GM19468 (cell line): ENCODE data around the gene TAF4B.
"Not testable (repeated sequence)": the region's sequence is repeated elsewhere in the genome, so short reads cannot be mapped to it uniquely, and the experiment has no call there.

Experiments used
- ATAC-seq: cut with Tn5 transposase; IDR thresholded peaks from one replicate; pipeline ENCODE4 v1.9.1; 2021; ENCODE audit warnings: mild to moderate bottlenecking, moderate library complexity, moderate number of reproducible peaks; ENCODE audit not compliant: unreplicated experiment; ENCODE audit errors: extremely low read depth

TAF4B gene

GRCh38 chr18:26298107-26298506, 71.9 kb downstream of the TAF4B start:
- ATAC-seq: no peak

- no peak for ATAC-seq
Measured at GRCh38 chr18:26301681-26302080, 75.4 kb downstream of the TAF4B start.

DNA sequence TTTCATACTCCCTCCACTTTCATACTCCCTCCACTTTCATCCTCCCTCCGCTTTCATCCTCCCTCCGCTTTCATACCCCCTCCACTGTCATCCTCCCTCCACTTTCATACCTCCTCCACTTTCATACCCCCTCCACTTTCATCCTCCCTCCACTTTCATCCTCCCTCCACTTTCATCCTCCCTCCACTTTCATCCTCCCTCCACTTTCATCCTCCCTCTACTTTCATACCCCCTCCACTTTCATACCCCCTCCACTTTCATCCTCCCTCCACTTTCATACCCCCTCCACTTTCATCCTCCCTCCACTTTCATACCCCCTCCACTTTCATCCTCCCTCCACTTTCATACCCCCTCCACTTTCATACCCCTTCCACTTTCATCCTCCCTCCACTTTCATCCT, 77.0 kb downstream of the TAF4B start:
- ATAC-seq: not testable (repeated sequence)

DNA sequence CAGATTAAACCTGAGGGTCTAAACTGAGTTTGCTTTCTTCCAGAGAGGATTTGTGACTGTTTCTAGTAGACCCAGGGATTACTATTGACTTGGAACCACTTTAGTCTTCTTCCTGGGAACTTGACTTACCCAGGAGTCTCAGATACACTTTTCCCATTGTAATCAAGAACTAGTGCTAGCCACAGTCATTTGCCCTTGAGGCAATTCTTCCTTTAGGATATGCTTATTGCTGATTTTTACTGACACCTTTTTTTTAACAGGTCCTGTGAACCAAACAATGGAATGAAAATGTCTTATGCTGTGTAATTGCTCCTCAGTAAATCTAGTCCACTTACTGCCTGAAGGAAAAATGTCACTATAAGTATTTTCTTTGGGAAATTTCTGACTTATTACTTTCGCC, 78.3 kb downstream of the TAF4B start:
- ATAC-seq: no peak

- ATAC-seq: no peak
Measured at GRCh38 chr18:26307161-26307773, 81.0 kb downstream of the TAF4B start.

GRCh38 chr18:26309281-26309680, 83.0 kb downstream of the TAF4B start:
- no peak for ATAC-seq

DNA sequence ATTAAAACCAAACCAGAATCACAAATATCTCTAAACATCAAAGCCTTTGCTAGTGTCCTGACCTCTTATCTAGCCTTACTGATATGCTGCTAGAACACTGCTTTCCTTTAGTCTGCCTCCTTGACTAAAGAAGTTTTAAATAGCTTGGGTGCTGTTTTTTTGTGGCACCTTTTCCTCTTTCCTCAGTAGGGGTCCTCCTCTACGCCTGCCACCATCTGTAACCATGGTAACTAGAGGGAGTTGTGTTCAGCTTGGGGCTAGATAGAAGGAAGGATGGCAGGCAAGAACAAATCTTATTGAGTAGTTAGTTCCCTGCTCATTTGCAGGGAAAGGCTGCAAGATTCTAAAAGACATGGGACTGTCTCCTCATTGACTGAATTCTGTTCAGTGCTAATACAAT, 86.0 kb downstream of the TAF4B start:
- no peak for ATAC-seq

DNA sequence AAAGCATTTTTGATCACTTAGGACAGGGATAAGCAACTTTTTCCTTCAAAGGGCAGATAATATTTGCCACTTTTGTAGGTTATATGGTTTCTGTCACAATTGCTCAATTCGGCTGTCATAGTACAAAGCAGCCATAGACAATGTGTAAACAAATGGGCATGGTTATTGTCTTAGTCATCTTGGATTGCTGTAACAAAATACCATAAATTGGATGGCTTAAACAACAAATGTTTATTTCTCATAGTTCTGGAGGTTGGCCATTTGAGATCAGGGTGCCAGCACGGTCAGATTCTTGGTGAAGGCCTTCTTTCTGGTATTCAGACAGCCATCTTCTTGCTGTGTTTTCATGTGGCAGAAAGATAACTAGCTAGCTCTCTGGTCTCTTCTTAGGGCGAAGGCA, 91.2 kb downstream of the TAF4B start:
- ATAC-seq: no peak

DNA sequence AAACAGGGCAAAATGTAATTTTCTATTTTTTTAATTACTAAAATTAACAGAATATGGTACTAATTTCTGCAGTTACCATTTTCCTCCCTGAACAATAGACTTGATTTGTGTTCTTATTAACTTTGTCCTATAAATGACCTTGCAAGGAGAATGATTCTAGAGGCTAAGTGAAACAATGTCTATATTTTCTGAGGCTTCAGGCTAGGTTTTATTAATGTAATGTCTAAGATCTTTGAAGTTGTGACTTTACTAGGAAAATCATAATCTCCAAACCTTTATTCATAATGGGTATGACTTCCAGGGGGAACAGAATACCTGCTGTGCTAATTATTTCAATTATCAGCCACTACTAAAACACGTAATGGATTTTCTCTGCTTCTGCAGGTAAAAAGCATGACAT, 94.4 kb downstream of the TAF4B start:
- no peak for ATAC-seq

DNA sequence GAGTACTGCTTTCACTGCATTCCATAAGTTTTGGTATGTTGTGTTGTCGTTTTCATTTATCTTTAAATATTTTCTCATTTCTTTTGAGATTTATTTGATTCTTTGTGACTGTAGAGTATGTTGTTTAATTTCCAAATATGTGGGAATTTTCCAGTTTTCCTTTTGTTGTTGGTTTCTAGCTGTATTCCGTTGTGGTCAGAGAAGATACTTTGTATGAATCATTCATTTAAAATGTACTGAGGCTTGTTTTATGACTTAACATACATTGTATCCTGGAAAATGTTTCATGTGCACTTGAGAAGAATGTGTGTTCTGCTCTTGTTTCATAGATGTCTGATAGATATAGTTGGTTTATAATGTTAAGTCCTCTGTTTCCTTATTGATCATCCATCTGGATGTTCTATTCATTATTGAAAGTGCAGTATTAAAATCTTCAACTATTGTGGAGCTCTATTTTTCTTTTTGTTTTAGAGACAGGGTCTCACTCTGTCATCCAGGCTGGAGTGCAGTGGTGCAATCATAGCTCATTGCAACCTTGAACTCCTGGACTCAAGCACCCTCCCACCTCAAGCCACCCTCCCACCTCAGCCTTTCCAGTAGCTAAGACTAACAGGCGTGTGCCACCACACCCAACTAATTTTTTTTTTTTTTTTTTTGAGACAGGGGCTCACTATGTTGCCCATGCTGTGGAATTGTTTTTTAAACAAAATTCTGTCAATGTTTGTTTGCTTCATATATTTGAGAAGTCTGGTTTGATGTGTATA, 96.8 kb downstream of the TAF4B start:
- ATAC-seq: no peak

DNA sequence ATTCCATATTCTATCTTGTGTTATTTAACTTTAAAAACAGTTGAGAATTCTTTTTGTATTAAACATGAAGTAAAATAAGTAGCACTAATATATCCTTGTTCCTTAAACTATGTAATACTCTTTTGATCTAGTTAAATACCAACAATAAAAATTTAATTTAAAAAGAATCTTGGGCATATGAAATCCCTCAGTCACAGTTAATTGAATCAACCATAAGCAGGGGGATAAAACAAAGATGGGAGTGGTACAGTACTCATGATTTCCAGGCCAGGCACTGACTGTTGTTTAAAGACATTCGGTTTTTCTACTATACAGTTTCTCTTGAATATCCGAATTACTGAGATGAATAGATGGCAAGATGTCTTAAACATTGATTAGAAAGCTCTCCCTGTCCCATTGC, 99.5 kb downstream of the TAF4B start:
- ATAC-seq: no peak

GRCh38 chr18:26327062-26327461, 100.8 kb downstream of the TAF4B start:
- no peak for ATAC-seq

DNA sequence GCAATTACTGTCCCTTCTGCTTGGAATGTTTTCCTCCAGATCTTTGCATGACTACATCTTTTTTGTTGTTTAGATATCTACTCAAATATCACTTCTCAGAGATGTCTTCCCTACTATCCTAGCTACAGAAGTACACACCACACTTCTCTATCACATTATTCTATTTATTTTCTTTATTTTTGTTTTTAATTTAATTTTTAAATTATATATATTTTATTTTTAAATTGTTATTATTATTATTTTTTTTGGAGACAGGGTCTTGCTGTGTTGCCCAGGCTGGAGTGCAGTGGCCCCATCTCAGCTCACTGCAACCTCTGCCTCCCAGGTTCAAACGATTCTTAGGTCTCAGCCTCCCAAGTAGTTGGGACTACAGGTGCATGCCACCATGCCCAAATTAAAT, 106.7 kb downstream of the TAF4B start:
- no peak for ATAC-seq

DNA sequence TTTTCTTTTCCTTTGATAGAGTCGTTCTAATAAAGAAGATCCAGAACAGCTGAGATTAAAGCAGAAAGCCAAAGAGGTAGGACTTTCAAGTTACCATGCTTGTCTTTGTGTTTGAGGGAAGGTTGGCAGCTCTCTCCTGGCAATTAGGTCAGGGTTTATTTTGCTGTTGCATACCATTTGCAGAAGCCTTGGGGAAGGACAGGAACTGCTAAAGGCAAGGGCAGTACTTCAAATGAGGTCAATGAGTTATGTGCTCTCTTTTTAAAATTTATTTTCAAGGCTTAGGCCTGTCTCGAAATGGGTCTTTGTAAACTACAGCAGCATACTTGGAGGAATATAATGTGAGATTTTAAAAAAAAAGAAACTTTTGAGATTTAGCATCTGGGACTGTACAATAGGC, 108.9 kb downstream of the TAF4B start:
- no peak for ATAC-seq

DNA sequence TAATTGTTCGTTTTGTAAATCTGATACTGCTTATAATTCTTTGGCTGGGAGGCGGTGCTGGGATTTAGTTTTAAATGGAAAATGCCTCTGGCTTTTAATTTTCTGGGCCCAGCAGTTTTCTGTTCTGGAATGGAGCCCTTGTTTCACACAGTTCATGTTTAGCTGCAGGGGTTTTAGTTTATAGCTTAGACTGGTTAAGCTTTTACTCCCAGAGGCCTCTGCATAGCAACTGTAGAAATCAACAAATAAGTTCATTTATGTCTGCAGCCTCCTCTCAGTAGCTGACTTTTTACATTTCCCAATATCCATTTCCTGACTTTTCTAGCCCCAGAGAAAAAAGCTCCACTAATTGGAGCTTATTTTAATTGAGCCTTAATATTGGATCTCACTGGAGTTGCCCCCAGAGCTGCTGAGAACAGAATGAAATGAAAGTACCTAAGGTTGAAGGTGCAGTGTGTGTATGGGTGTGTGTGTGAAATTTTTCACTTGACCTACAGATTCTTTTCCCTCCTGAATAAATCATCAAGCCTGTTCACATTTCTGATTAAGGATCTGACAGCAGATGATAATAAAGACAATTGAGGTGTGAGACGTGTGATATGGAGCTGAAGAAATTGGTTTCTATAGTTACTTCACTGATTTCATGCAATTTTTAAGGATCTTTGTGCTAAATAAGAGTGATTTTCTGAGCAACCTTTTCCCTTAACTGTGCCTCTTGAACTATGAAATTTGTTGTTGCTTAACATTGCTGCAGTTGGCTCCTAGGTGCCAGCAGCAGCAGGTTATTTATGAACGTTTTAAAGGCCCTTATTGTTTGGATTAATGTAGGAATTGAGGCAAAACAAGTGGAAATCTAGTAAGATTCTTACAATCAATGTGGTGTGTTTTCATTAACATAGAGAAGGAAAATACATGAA, 109.6 kb downstream of the TAF4B start:
- no peak for ATAC-seq

- ATAC-seq: no peak
Measured at GRCh38 chr18:26336572-26336971, 110.3 kb downstream of the TAF4B start.

DNA sequence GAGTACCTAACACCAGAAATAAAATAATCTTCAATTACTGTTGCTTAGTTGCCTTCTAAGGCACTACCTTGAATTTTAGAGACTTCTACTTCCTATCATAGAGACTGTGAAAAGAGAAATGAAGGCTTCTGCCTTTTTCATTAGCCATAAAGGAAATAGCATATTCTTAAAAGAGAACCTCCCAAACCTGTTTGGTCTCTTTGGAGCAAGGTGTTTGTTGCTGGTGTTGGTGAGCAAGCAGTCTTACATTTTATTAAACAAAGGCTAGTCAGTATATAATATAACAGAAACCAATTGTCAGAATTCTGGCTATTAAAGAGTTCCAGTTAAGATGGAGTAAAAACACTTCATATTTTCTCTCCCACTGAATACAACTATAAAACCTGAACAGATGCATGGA, 116.4 kb downstream of the TAF4B start:
- no peak for ATAC-seq

DNA sequence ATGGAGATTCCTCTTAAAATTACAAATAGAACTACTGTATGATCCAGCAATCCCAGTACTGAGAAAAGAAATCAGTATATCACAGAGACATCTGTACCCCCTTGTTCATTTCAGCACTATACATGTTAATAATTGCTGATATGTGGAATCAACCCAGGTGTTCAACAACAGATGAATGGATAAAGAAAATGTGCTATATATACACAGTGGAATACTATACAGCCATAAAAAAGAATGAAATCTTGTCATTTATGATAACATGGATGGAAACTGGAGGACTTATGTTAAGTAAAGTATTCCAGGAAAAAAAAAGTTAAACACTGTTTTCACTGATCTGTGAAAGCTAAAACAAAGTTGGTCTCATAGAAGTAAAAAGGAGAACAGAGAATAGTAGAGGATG, 124.7 kb downstream of the TAF4B start:
- no peak for ATAC-seq

- ATAC-seq: peak; percentile 44
Measured at GRCh38 chr18:26356045-26356785, 130.0 kb downstream of the TAF4B start.

GRCh38 chr18:26357960-26358359, 131.7 kb downstream of the TAF4B start:
- no peak for ATAC-seq
